Measurements from ENCODE around the gene YY1. TPM values are rescaled to one million over a fixed set of nuclear protein-coding genes. Genes with fewer than 3 reads are reported as not detected.
A peak's percentile ranks its signal among the peaks of the same experiment; 100 is the strongest.
"Not testable (repeated sequence)": the region's sequence is repeated elsewhere in the genome, so short reads cannot be mapped to it uniquely, and the experiment has no call there.

The YY1 gene
- total and polyA plus RNA-seq, 4 experiments from 2014 or later = 8.9 to 90.3 (median 54.5) TPM

DNA sequence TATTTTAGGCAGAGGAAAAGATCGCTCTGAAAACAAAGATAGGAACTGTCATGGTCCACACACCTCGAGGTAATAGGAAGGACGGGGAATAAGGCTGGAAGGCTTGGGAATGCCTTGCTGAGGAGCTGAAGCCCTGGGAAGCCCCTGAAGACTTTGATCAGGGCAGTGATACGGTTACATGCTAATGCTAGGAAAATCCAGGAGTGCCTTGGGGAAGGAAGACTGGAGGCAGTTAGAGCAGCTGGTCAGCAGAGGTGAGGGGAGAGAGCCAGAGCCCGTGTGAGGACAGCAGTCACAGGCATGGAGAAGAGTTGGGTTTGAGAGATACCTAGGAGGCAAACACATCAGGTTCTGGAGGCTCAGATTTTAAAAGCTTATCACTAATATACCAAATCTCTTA, 8.6 kb upstream of the YY1 start:
- Mint-ChIP-seq H3K36me3 (peaks cover 10 to 16% of the 10 kb centered on the region in 2 donors), H3K4me3 (peak overlapping the region in 1 of 8 donors; percentile 55), H3K27ac (peak overlapping the region in 5 of 7 donors; percentile 37 to 89 (median 74)), H3K4me1 (peaks cover 18 to 38% (median 25%) of the 10 kb centered on the region in 4 donors), H3K27me3 (no peaks in the 10 kb centered on the region), H3K9me3 (no peaks in the 10 kb centered on the region)
- ChIA-PET POLR2A (ENCODE audit: partially characterized antibody) (interaction anchor here (0.9 to 11.8 kb wide), 3 partner anchors 7 to 16 kb away, joined by 3 to 306 read pairs (median 4); no protein-coding TSS in a partner anchor), CTCF (ENCODE audit: partially characterized antibody) (interaction anchor here (0.5 to 2.5 kb wide), 2 partner anchors 11 to 41 kb away, joined by 3 to 9 read pairs; no protein-coding TSS in a partner anchor)
- Histone ChIP-seq H3K4me3 (ENCODE audit: low read length in 2 of 2) (no peak overlapping the region), H3K9me3 (ENCODE audit: control insufficient read depth in 1 of 2, low read length in 2 of 2) (no peaks in the 10 kb centered on the region), H3K36me3 (ENCODE audit: insufficient read depth, low read length) (no peaks in the 10 kb centered on the region), H3K27ac (ENCODE audit: low read depth, low read length) (no peak overlapping the region), H3K4me1 (ENCODE audit: insufficient read depth, low read length) (peaks cover 19% of the 10 kb centered on the region), H3K27me3 (ENCODE audit: insufficient read depth, low read length) (no peaks in the 10 kb centered on the region)
- intact Hi-C loops (cut with micrococcal nuclease) = loop anchor here (10.0 kb wide), 1 partner anchor 746 kb away; the partner anchor contains the start of genes CCNK and SETD3
- no peak for DNase-seq

DNA sequence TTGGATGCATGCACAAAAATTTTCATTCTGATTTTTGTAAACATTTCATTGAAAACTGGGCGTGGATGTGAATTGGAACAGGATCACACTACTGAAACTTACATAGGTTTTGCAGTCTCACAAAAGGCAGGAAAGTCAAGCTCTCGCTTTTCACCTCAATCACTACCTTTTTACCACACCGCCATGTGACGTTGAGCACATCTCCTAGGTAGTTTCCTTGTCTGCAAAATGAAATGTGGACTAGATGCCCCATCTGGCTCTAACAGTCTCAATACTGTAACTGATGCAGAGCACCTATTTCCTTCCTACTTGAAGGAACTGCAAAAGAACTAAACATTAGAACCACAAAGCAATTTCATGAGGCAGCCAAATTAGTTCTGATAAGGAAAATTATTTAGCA, 4.4 kb upstream of the YY1 start:
- Mint-ChIP-seq H3K27me3 (no peaks in the 10 kb centered on the region), H3K4me3 (peak overlapping the region in 5 of 8 donors; percentile 3 to 74 (median 46)), H3K27ac (peak overlapping the region; percentile 59 to 90 (median 81)), H3K4me1 (peaks cover 27 to 55% (median 40%) of the 10 kb centered on the region in 4 donors), H3K9me3 (peaks cover 0 to 3% (median 0%) of the 10 kb centered on the region in 8 donors), H3K36me3 (peaks cover 6 to 24% of the 10 kb centered on the region in 2 donors)
- H3K27me3 ChIP-seq (ENCODE audit: insufficient read depth, low read length) = no peaks in the 10 kb centered on the region
- no peaks in the 10 kb centered on the region for H3K36me3 ChIP-seq (ENCODE audit: insufficient read depth, low read length)
- no peak overlapping the region for H3K4me3 ChIP-seq (ENCODE audit: low read length in 2 of 2)
- intact Hi-C loops (cut with micrococcal nuclease) = loop anchor here (10.0 kb wide), 1 partner anchor 750 kb away; the partner anchor contains the start of genes CCNK and SETD3
- DNase-seq = peak in 4 of 5 donors; percentile 28 to 48 (median 38)
- ChIA-PET CTCF (ENCODE audit: partially characterized antibody) (interaction anchor here (4.3 to 6.7 kb wide), 3 partner anchors 10 to 41 kb away, joined by 25 to 75 read pairs (median 30); no protein-coding TSS in a partner anchor), POLR2A (ENCODE audit: partially characterized antibody) (interaction anchor here (0.6 to 11.8 kb wide), 4 partner anchors 11 to 1319 kb away, joined by 6 to 306 read pairs (median 96); partner anchors contain the start of gene EVL)
- H3K9me3 ChIP-seq (ENCODE audit: control insufficient read depth in 1 of 2, low read length in 2 of 2) = no peaks in the 10 kb centered on the region
- peak overlapping the region; percentile 48 for H3K27ac ChIP-seq (ENCODE audit: low read depth, low read length)
- peaks cover 39% of the 10 kb centered on the region for H3K4me1 ChIP-seq (ENCODE audit: insufficient read depth, low read length)

DNA sequence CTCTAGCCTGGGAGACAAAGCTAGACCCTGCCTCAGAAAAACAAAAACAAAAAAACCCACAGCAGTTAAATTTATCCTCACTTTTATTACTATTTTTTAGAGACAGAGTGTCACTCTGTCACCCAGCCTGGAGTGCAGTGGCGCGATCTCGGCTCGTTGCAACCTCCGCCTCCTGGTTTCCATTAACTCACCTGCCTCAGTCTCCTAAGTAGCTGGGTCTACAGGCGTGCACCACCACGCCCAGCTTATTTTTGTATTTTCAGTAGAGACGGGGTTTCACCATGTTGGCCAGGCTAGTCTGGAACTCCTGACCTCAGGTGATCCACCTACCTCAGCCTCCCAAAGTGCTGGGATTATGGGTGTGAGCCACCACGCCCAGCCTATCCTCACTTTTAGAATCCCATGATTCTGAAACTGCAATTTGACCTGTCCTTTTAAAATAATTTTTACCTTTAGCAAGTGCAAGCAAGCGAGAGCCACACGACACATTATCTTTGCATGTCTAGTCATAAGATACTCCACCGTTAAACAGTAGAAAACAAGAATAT, 2.6 kb upstream of the YY1 start:
- H3K4me3 Mint-ChIP-seq = peak overlapping the region; percentile 90 to 97 (median 94)
- H3K36me3 ChIP-seq (ENCODE audit: insufficient read depth, low read length); H3K27ac ChIP-seq (ENCODE audit: low read depth, low read length); H3K9me3 Mint-ChIP-seq; H3K27me3 ChIP-seq (ENCODE audit: insufficient read depth, low read length); H3K27me3 Mint-ChIP-seq; DNase-seq; H3K4me3 ChIP-seq (ENCODE audit: low read length in 2 of 2); H3K9me3 ChIP-seq (ENCODE audit: control insufficient read depth in 1 of 2, low read length in 2 of 2): not testable (repeated sequence)
- peaks cover 31 to 54% (median 43%) of the 10 kb centered on the region in 4 donors for H3K4me1 Mint-ChIP-seq
- H3K4me1 ChIP-seq (ENCODE audit: insufficient read depth, low read length) = peaks cover 45% of the 10 kb centered on the region
- CTCF ChIA-PET (ENCODE audit: partially characterized antibody) = interaction anchor here (1.4 to 6.7 kb wide), 4 partner anchors 10 to 43 kb away, joined by 3 to 75 read pairs (median 28); no protein-coding TSS in a partner anchor
- POLR2A ChIA-PET (ENCODE audit: partially characterized antibody) = interaction anchor here (1.5 to 11.8 kb wide), 5 partner anchors 10 to 168 kb away, joined by 4 to 306 read pairs (median 85); partner anchors contain the start of gene EVL
- intact Hi-C loops (cut with micrococcal nuclease) = loop anchor here (10.0 kb wide), 1 partner anchor 752 kb away; the partner anchor contains the start of genes CCNK and SETD3
- H3K36me3 Mint-ChIP-seq = peaks cover 0 to 33% of the 10 kb centered on the region in 2 donors
- peak overlapping the region; percentile 92 to 99 (median 96) for H3K27ac Mint-ChIP-seq

DNA sequence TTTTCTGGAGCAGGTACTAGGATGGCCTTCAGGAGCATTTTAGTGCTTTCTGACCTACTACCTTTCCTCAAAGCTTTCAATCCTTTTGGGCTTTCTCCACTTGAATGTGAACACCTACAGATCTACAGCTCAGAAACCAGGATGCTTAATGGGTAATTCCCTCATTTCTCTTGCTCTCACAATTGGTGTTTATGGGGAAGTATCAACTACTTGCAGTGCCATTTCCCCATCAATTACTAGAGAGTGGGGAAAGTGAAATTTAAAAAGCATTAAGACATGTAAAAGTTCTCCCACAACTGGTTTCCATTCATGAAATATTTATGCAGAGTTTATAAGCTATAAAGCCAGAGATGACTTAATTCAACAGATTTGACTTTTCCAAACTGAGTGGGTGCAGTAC, 2.1 kb upstream of the YY1 start:
- CTCF ChIA-PET (ENCODE audit: partially characterized antibody) = interaction anchor here (1.4 to 6.7 kb wide), 4 partner anchors 10 to 43 kb away, joined by 3 to 75 read pairs (median 28); no protein-coding TSS in a partner anchor
- Histone ChIP-seq H3K4me1 (ENCODE audit: insufficient read depth, low read length) (peaks cover 51% of the 10 kb centered on the region), H3K4me3 (ENCODE audit: low read length in 2 of 2) (peak overlapping the region; percentile 67 to 72), H3K9me3 (ENCODE audit: control insufficient read depth in 1 of 2, low read length in 2 of 2) (no peaks in the 10 kb centered on the region), H3K36me3 (ENCODE audit: insufficient read depth, low read length) (no peaks in the 10 kb centered on the region), H3K27me3 (ENCODE audit: insufficient read depth, low read length) (no peaks in the 10 kb centered on the region), H3K27ac (ENCODE audit: low read depth, low read length) (peak overlapping the region; percentile 89)
- H3K9me3 Mint-ChIP-seq = peaks cover 0 to 6% (median 0%) of the 10 kb centered on the region in 8 donors
- H3K4me1 Mint-ChIP-seq = peaks cover 33 to 59% (median 47%) of the 10 kb centered on the region in 4 donors
- intact Hi-C loops (cut with micrococcal nuclease) = loop anchor here (1.0 to 10.0 kb wide), 2 partner anchors 16 to 752 kb away; partner anchors contain the start of genes CCNK and SETD3
- no peaks in the 10 kb centered on the region for H3K27me3 Mint-ChIP-seq
- DNase-seq = no peak
- POLR2A ChIA-PET (ENCODE audit: partially characterized antibody) = interaction anchor here (2.2 to 11.8 kb wide), 4 partner anchors 13 to 169 kb away, joined by 8 to 306 read pairs (median 96); partner anchors contain the start of gene EVL
- peak overlapping the region; percentile 90 to 97 (median 94) for H3K4me3 Mint-ChIP-seq
- peak overlapping the region; percentile 92 to 99 (median 96) for H3K27ac Mint-ChIP-seq
- H3K36me3 Mint-ChIP-seq = peaks cover under 1 to 31% of the 10 kb centered on the region in 2 donors

DNA sequence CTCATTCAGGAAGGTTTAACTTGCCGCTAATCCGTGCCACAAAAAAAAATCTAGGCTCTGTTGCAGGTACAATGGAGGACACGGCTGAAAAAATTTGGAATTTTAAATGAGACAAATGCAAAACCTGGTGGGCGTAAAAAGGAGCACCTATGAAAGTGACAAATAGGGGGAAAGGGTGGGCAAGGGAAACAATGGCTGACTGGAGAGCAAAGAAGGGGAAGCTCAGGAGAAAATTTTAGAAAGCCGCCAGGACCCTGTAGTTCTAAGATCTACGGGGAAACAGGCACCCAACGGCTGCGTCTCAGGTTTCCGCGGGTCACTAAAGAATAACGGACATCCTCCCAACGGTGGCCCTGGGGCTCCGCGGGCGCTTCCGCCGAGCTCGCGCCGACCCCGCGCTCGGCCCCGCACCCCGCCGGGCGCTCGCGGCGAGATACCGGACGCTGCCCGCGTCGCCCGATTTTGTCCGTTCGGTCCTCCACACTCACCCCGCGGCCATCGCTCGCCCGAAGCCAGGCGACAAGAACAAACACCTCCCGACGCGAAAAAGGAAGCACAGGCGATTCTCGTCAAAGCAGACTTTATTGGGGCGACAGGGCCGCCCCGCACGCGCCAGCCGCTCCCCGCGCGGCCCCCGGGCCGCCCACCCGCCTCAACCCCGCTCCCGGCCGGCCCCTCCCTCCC, 1.1 kb upstream of the YY1 start:
- peak in 4 of 5 donors; percentile 39 to 58 (median 44) for DNase-seq
- Mint-ChIP-seq H3K27me3 (no peaks in the 10 kb centered on the region), H3K4me3 (peak overlapping the region; percentile 90 to 98 (median 96)), H3K4me1 (peaks cover 39 to 68% (median 52%) of the 10 kb centered on the region in 4 donors), H3K9me3 (peaks cover 0 to 6% (median 0%) of the 10 kb centered on the region in 8 donors), H3K36me3 (peaks cover 3 to 35% of the 10 kb centered on the region in 2 donors), H3K27ac (peak overlapping the region; percentile 92 to 99 (median 96))
- no peaks in the 10 kb centered on the region for H3K27me3 ChIP-seq (ENCODE audit: insufficient read depth, low read length)
- ChIA-PET CTCF (ENCODE audit: partially characterized antibody) (interaction anchor here (1.4 to 6.7 kb wide), 4 partner anchors 9 to 44 kb away, joined by 3 to 75 read pairs (median 28); no protein-coding TSS in a partner anchor), POLR2A (ENCODE audit: partially characterized antibody) (interaction anchor here (0.7 to 11.8 kb wide), 4 partner anchors 14 to 170 kb away, joined by 3 to 306 read pairs (median 96); partner anchors contain the start of gene EVL)
- no peaks in the 10 kb centered on the region for H3K9me3 ChIP-seq (ENCODE audit: control insufficient read depth in 1 of 2, low read length in 2 of 2)
- H3K27ac ChIP-seq (ENCODE audit: low read depth, low read length) = peak overlapping the region; percentile 89
- no peaks in the 10 kb centered on the region for H3K36me3 ChIP-seq (ENCODE audit: insufficient read depth, low read length)
- intact Hi-C loops (cut with micrococcal nuclease) = loop anchor here (1.0 to 10.0 kb wide), 5 partner anchors 17 to 753 kb away; partner anchors contain the start of genes CCNK, SETD3 and WDR25
- peak overlapping the region; percentile 67 to 72 for H3K4me3 ChIP-seq (ENCODE audit: low read length in 2 of 2)
- peaks cover 61% of the 10 kb centered on the region for H3K4me1 ChIP-seq (ENCODE audit: insufficient read depth, low read length)

DNA sequence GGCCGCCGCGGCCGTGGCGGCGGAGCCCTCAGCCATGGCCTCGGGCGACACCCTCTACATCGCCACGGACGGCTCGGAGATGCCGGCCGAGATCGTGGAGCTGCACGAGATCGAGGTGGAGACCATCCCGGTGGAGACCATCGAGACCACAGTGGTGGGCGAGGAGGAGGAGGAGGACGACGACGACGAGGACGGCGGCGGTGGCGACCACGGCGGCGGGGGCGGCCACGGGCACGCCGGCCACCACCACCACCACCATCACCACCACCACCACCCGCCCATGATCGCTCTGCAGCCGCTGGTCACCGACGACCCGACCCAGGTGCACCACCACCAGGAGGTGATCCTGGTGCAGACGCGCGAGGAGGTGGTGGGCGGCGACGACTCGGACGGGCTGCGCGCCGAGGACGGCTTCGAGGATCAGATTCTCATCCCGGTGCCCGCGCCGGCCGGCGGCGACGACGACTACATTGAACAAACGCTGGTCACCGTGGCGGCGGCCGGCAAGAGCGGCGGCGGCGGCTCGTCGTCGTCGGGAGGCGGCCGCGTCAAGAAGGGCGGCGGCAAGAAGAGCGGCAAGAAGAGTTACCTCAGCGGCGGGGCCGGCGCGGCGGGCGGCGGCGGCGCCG, 381 bp downstream of the YY1 start:
- CTCF ChIA-PET (ENCODE audit: partially characterized antibody) = interaction anchor here (5.6 kb wide), 1 partner anchor 16 kb away, joined by 75 read pairs; no protein-coding TSS in a partner anchor
- intact Hi-C loops (cut with micrococcal nuclease) = loop anchor here (2.0 to 10.0 kb wide), 2 partner anchors 171 to 755 kb away; partner anchors contain the start of genes CCNK and SETD3
- H3K4me1 ChIP-seq (ENCODE audit: insufficient read depth, low read length) = peaks cover 70% of the 10 kb centered on the region

More for the DNA sequence above, 381 bp downstream of the YY1 start:
- H3K27me3 ChIP-seq (ENCODE audit: insufficient read depth, low read length) = no peaks in the 10 kb centered on the region
- H3K9me3 Mint-ChIP-seq = peaks cover 0 to 6% (median 0%) of the 10 kb centered on the region in 8 donors
- no peaks in the 10 kb centered on the region for H3K9me3 ChIP-seq (ENCODE audit: control insufficient read depth in 1 of 2, low read length in 2 of 2)
- peaks cover 41 to 71% (median 54%) of the 10 kb centered on the region in 4 donors for H3K4me1 Mint-ChIP-seq
- H3K36me3 ChIP-seq (ENCODE audit: insufficient read depth, low read length) = no peaks in the 10 kb centered on the region
- H3K27ac Mint-ChIP-seq = peak overlapping the region in 6 of 7 donors; percentile 89 to 95 (median 93)
- H3K4me3 Mint-ChIP-seq = peak overlapping the region; percentile 64 to 92 (median 88)
- peaks cover 3 to 36% of the 10 kb centered on the region in 2 donors for H3K36me3 Mint-ChIP-seq
- H3K27ac ChIP-seq (ENCODE audit: low read depth, low read length) = peak overlapping the region; percentile 68
- H3K4me3 ChIP-seq (ENCODE audit: low read length in 2 of 2) = peak overlapping the region in 1 of 2 donors; percentile 92
- no peaks in the 10 kb centered on the region for H3K27me3 Mint-ChIP-seq
- POLR2A ChIA-PET (ENCODE audit: partially characterized antibody) = interaction anchor here (1.0 to 11.8 kb wide), 6 partner anchors 16 to 308 kb away, joined by 3 to 306 read pairs (median 51); partner anchors contain the start of gene EVL
- DNase-seq = peak in 2 of 5 donors; percentile 13 to 17

All from CD4-positive, alpha-beta memory T cell (primary cell).